Measurements from ENCODE around the gene TP63. TPM values are rescaled to one million over a fixed set of nuclear protein-coding genes. Genes with fewer than 3 reads are reported as not detected.

Gene TP63
- total RNA-seq, 4 donors from 2014 or later, result 1.5 to 2.5 TPM; not detected in 2

- no peaks in the 10 kb centered on the region for H3K27me3 ChIP-seq
- intact Hi-C loops (cut with DNase I; ENCODE audit: low total_unique reads), result no loop called here
- H3K4me3 ChIP-seq, result no peak overlapping the region
- H3K27ac ChIP-seq, result no peak overlapping the region
- no peaks in the 10 kb centered on the region for H3K4me1 ChIP-seq
- no peaks in the 10 kb centered on the region for H3K9me3 ChIP-seq
- DNase-seq, result no peak
- no peaks in the 10 kb centered on the region for H3K36me3 ChIP-seq
- TF ChIP-seq CTCF (IDR thresholded peaks at IDR 0.05) (no peak), POLR2A (IDR thresholded peaks at IDR 0.05) (no peak)
These were observed 5.6 kb upstream of the TP63 start for GRCh38 chr3:189625572-189625971.

GRCh38 chr3:189626286-189626685, 4.9 kb upstream of the TP63 start:
- no peak for DNase-seq
- no peaks in the 10 kb centered on the region for H3K27me3 ChIP-seq
- H3K4me1 ChIP-seq, result no peaks in the 10 kb centered on the region
- no peaks in the 10 kb centered on the region for H3K36me3 ChIP-seq
- TF ChIP-seq POLR2A (IDR thresholded peaks at IDR 0.05) (no peak), CTCF (IDR thresholded peaks at IDR 0.05) (no peak)
- H3K27ac ChIP-seq, result no peak overlapping the region
- no peaks in the 10 kb centered on the region for H3K9me3 ChIP-seq
- H3K4me3 ChIP-seq, result no peak overlapping the region
- intact Hi-C loops (cut with DNase I; ENCODE audit: low total_unique reads), result no loop called here

- Histone ChIP-seq H3K9me3 (no peaks in the 10 kb centered on the region), H3K27ac (peak overlapping the region in 1 of 2 donors; percentile 8), H3K36me3 (no peaks in the 10 kb centered on the region), H3K27me3 (no peaks in the 10 kb centered on the region), H3K4me1 (no peaks in the 10 kb centered on the region), H3K4me3 (no peak overlapping the region)
- DNase-seq, result peak in 1 of 2 donors; percentile 24
- no peak for TF ChIP-seq CTCF (IDR thresholded peaks at IDR 0.05)
- TF ChIP-seq POLR2A (IDR thresholded peaks at IDR 0.05), result no peak
- intact Hi-C loops (cut with DNase I; ENCODE audit: low total_unique reads), result no loop called here
These were observed 1.3 kb upstream of the TP63 start for GRCh38 chr3:189629803-189630455.

- Histone ChIP-seq H3K9me3 (no peaks in the 10 kb centered on the region), H3K4me3 (no peak overlapping the region), H3K36me3 (no peaks in the 10 kb centered on the region), H3K27ac (no peak overlapping the region), H3K4me1 (no peaks in the 10 kb centered on the region), H3K27me3 (no peaks in the 10 kb centered on the region)
- no peak for TF ChIP-seq POLR2A (IDR thresholded peaks at IDR 0.05)
- TF ChIP-seq CTCF (IDR thresholded peaks at IDR 0.05), result no peak
- DNase-seq, result no peak
- intact Hi-C loops (cut with DNase I; ENCODE audit: low total_unique reads), result no loop called here
These were observed 319 bp upstream of the TP63 start for GRCh38 chr3:189630767-189631372.

DNA sequence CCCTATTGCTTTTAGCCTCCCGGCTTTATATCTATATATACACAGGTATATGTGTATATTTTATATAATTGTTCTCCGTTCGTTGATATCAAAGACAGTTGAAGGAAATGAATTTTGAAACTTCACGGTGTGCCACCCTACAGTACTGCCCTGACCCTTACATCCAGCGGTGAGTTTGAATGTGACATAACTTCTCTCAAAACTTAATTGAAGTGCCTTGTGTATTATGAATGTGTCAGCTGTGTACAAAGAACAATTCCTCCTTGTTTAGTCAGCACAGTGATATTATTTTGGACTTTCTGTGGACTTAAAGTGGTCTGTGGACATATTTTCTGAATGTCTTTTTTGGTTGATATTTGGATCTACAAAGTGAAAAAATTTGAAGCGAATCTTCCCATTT, 220 bp downstream of the TP63 start:
- Histone ChIP-seq H3K36me3 (no peaks in the 10 kb centered on the region), H3K4me3 (no peak overlapping the region), H3K27ac (no peak overlapping the region), H3K27me3 (no peaks in the 10 kb centered on the region), H3K4me1 (no peaks in the 10 kb centered on the region), H3K9me3 (no peaks in the 10 kb centered on the region)
- no peak for DNase-seq
- intact Hi-C loops (cut with DNase I; ENCODE audit: low total_unique reads), result no loop called here
- TF ChIP-seq POLR2A (IDR thresholded peaks at IDR 0.05), result no peak
- TF ChIP-seq CTCF (IDR thresholded peaks at IDR 0.05), result no peak

Measured in uterus (tissue), 4 donors.